ENCODE data around the gene SPATA12. TPM values are rescaled to one million over a fixed set of nuclear protein-coding genes. Genes with fewer than 3 reads are reported as not detected.

Gene SPATA12
- total and polyA plus RNA-seq, 4 donors: not detected

- no peak overlapping the region for H3K27ac ChIP-seq (ENCODE audit: low read depth in 1 of 2, low read length in 2 of 2)
- DNase-seq (ENCODE audit: low spot score): no peak
- no peaks in the 10 kb centered on the region for H3K36me3 ChIP-seq (ENCODE audit: control insufficient read depth in 4 of 4, insufficient read depth in 3 of 4, low read depth in 1 of 4, low read length in 3 of 4)
- no peak for TF ChIP-seq EGR1 (IDR thresholded peaks at IDR 0.05; ENCODE audit: low read depth in 2 of 2)
- no peak for TF ChIP-seq REST (IDR thresholded peaks at IDR 0.05)
- TF ChIP-seq MAX (IDR thresholded peaks at IDR 0.05): no peak
- no peak for TF ChIP-seq YY1 (IDR thresholded peaks at IDR 0.05)
- TF ChIP-seq HNF4A (conservative IDR thresholded peaks at IDR 0.05): no peak
- no peak for TF ChIP-seq FOXA2 (IDR thresholded peaks at IDR 0.05)
- no peak for TF ChIP-seq JUND (IDR thresholded peaks at IDR 0.05)
- TF ChIP-seq RXRA (IDR thresholded peaks at IDR 0.05): no peak
- no peak for TF ChIP-seq SP1 (IDR thresholded peaks at IDR 0.05)
- no peak for TF ChIP-seq FOXA1 (IDR thresholded peaks at IDR 0.05)
- TF ChIP-seq ZBTB33 (IDR thresholded peaks at IDR 0.05): no peak
- no peak for TF ChIP-seq TAF1 (conservative IDR thresholded peaks at IDR 0.05)
- H3K4me1 ChIP-seq (ENCODE audit: control insufficient read depth in 4 of 4, insufficient read depth in 4 of 4, low read length in 3 of 4): no peaks in the 10 kb centered on the region
- H3K27me3 ChIP-seq (ENCODE audit: control insufficient read depth in 4 of 4, insufficient read depth in 4 of 4, low read length in 3 of 4): no peaks in the 10 kb centered on the region
- no peak overlapping the region for H3K4me3 ChIP-seq (ENCODE audit: low read depth in 1 of 3, low read length in 3 of 3)
- no peaks in the 10 kb centered on the region for H3K9me3 ChIP-seq (ENCODE audit: control insufficient read depth in 4 of 4, low read length in 3 of 4)
- no peak overlapping the region for H3K9ac ChIP-seq (ENCODE audit: low read depth in 1 of 2, low read length in 2 of 2)
Measured at GRCh38 chr3:57086201-57086600, 25.7 kb downstream of the SPATA12 start.

GRCh38 chr3:57087361-57088092 is 27.1 kb downstream of the SPATA12 start:
- no peak for DNase-seq (ENCODE audit: low spot score)
- H3K27me3 ChIP-seq (ENCODE audit: control insufficient read depth in 4 of 4, insufficient read depth in 4 of 4, low read length in 3 of 4): no peaks in the 10 kb centered on the region
- no peaks in the 10 kb centered on the region for H3K36me3 ChIP-seq (ENCODE audit: control insufficient read depth in 4 of 4, insufficient read depth in 3 of 4, low read depth in 1 of 4, low read length in 3 of 4)
- no peaks in the 10 kb centered on the region for H3K9me3 ChIP-seq (ENCODE audit: control insufficient read depth in 4 of 4, low read length in 3 of 4)
- no peak for TF ChIP-seq HNF4A (conservative IDR thresholded peaks at IDR 0.05)
- WGBS: 98% methylated on average over 1 of the region's 1 CpG
- H3K4me3 ChIP-seq (ENCODE audit: low read depth in 1 of 3, low read length in 3 of 3): no peak overlapping the region
- H3K27ac ChIP-seq (ENCODE audit: low read depth in 1 of 2, low read length in 2 of 2): no peak overlapping the region
- no peaks in the 10 kb centered on the region for H3K4me1 ChIP-seq (ENCODE audit: control insufficient read depth in 4 of 4, insufficient read depth in 4 of 4, low read length in 3 of 4)
- no peak overlapping the region for H3K9ac ChIP-seq (ENCODE audit: low read depth in 1 of 2, low read length in 2 of 2)

GRCh38 chr3:57088503-57088902 is 28.0 kb downstream of the SPATA12 start:
- Histone ChIP-seq H3K9ac (ENCODE audit: low read depth in 1 of 2, low read length in 2 of 2) (no peak overlapping the region), H3K9me3 (ENCODE audit: control insufficient read depth in 4 of 4, low read length in 3 of 4) (no peaks in the 10 kb centered on the region), H3K4me3 (ENCODE audit: low read depth in 1 of 3, low read length in 3 of 3) (no peak overlapping the region), H3K4me1 (ENCODE audit: control insufficient read depth in 4 of 4, insufficient read depth in 4 of 4, low read length in 3 of 4) (no peaks in the 10 kb centered on the region), H3K27me3 (ENCODE audit: control insufficient read depth in 4 of 4, insufficient read depth in 4 of 4, low read length in 3 of 4) (no peaks in the 10 kb centered on the region), H3K36me3 (ENCODE audit: control insufficient read depth in 4 of 4, insufficient read depth in 3 of 4, low read depth in 1 of 4, low read length in 3 of 4) (no peaks in the 10 kb centered on the region), H3K27ac (ENCODE audit: low read depth in 1 of 2, low read length in 2 of 2) (no peak overlapping the region)
- no peak for DNase-seq (ENCODE audit: low spot score)
- 90% methylated on average over 5 of the region's 5 CpGs for WGBS
- TF ChIP-seq HNF4A (conservative IDR thresholded peaks at IDR 0.05) (no peak), RAD21 (IDR thresholded peaks at IDR 0.05) (no peak), REST (IDR thresholded peaks at IDR 0.05) (no peak), FOXA2 (IDR thresholded peaks at IDR 0.05) (no peak), RXRA (IDR thresholded peaks at IDR 0.05) (no peak), SP1 (IDR thresholded peaks at IDR 0.05) (no peak), YY1 (IDR thresholded peaks at IDR 0.05) (no peak), HNF4G (IDR thresholded peaks at IDR 0.05) (no peak), MAX (IDR thresholded peaks at IDR 0.05) (no peak), NR2F2 (IDR thresholded peaks at IDR 0.05) (no peak)
- TF ChIP-seq, protein P1, sequence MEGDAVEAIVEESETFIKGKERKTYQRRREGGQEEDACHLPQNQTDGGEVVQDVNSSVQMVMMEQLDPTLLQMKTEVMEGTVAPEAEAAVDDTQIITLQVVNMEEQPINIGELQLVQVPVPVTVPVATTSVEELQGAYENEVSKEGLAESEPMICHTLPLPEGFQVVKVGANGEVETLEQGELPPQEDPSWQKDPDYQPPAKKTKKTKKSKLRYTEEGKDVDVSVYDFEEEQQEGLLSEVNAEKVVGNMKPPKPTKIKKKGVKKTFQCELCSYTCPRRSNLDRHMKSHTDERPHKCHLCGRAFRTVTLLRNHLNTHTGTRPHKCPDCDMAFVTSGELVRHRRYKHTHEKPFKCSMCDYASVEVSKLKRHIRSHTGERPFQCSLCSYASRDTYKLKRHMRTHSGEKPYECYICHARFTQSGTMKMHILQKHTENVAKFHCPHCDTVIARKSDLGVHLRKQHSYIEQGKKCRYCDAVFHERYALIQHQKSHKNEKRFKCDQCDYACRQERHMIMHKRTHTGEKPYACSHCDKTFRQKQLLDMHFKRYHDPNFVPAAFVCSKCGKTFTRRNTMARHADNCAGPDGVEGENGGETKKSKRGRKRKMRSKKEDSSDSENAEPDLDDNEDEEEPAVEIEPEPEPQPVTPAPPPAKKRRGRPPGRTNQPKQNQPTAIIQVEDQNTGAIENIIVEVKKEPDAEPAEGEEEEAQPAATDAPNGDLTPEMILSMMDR (IDR thresholded peaks at IDR 0.05; ENCODE audit: low read depth, low read length, missing input control): no peak

Data from liver (tissue), 9 donors.